GM12878 (cell line): ENCODE results near the gene CENPP. TPM values are rescaled to one million over a fixed set of nuclear protein-coding genes. Genes with fewer than 3 reads are reported as not detected.

Experiments
- ATAC-seq: fragments of 200-7000 bp; cut with Tn5 transposase; 3 replicates; pipeline ENCODE4 v1.9.1; 2020; ENCODE audit warnings: mild to moderate bottlenecking, moderate library complexity
- BruUV-seq: library from RNA; stranded (reverse); fragments of 400-500 nt; replicated peaks from 2 replicates; lab custom pipeline; 2021; lab: Mats Ljungman, UMichigan
- CTCF ChIA-PET: fragments of 300-600 bp; sonication (Branson Sonifier 250); formaldehyde crosslinking; extraction: SDS; loops from one replicate; lab custom pipeline; 2021; ENCODE audit warnings: inconsistent platforms; lab: Yijun Ruan, JAX
- POLR2A ChIA-PET: fragments of 350-600 bp; formaldehyde crosslinking; extraction: SDS; loops from one replicate; lab custom pipeline; 2021; ENCODE audit warnings: inconsistent platforms; lab: Charles Lee
- RAD21 ChIA-PET: fragments of 300-600 bp; sonication (Branson Sonifier 250); formaldehyde crosslinking; loops from one replicate; lab custom pipeline; 2023; ENCODE audit warnings: antibody characterized with exemption; ENCODE audit not compliant: unreplicated experiment; lab: Charles Lee
- SMC1A ChIA-PET: fragments of 300-600 bp; sonication (Branson Sonifier 250); formaldehyde crosslinking; loops from one replicate; lab custom pipeline; 2023; ENCODE audit not compliant: unreplicated experiment, uncharacterized antibody; lab: Charles Lee
- DNase-seq: peaks from one replicate; pipeline ENCODE4 v3.0.0-alpha.2; 2011; ENCODE audit warnings: low read depth, low spot score
- FAIRE-seq: peaks from 3 replicates; lab custom pipeline; 2011; peaks lifted over from hg19 to GRCh38; lab: Jason Lieb, UNC
- H2AFZ ChIP-seq: 2 replicates; pipeline ENCODE4 v1.6.0; 2011; ENCODE audit warnings: low read depth, low read length, control low read depth; ENCODE audit not compliant: control insufficient read depth
- H3K27ac ChIP-seq: 2 replicates; pipeline ENCODE4 v1.5.1; 2011; ENCODE audit warnings: control low read depth; ENCODE audit not compliant: control insufficient read depth, insufficient read depth
- H3K27me3 ChIP-seq, 2 experiments: replicated peaks in 1 of 2; 2 replicates each; pipeline versions ENCODE4 v1.6.0 to v1.6.1; 2011; ENCODE audit warnings: low read length in 1 of 2; ENCODE audit not compliant: control insufficient read depth in 2 of 2, insufficient read depth in 2 of 2
- H3K36me3 ChIP-seq, 2 experiments: 2 replicates each; pipeline ENCODE4 v1.5.1; 2011; ENCODE audit warnings: low read length in 1 of 2; ENCODE audit not compliant: control insufficient read depth in 2 of 2, insufficient read depth in 2 of 2
- H3K4me1 ChIP-seq: 2 replicates; pipeline ENCODE4 v1.6.1; 2011; ENCODE audit warnings: mild to moderate bottlenecking, low read length, moderate library complexity, mixed read lengths; ENCODE audit not compliant: control insufficient read depth, insufficient read depth
- H3K4me2 ChIP-seq: 2 replicates; pipeline ENCODE4 v1.6.0; 2011; ENCODE audit warnings: control low read depth; ENCODE audit not compliant: control insufficient read depth, insufficient read depth
- H3K4me3 ChIP-seq: fragments of 200-600 bp; sonication (generic); 2 replicates; pipeline ENCODE4 v1.5.1; 2016
- H3K79me2 ChIP-seq: 2 replicates; pipeline ENCODE4 v1.6.0; 2011; ENCODE audit warnings: low read length; ENCODE audit not compliant: control insufficient read depth, insufficient read depth
- H3K9ac ChIP-seq: 2 replicates; pipeline ENCODE4 v1.8.0; 2011; ENCODE audit warnings: low read length, control low read depth, mixed read lengths; ENCODE audit not compliant: control insufficient read depth, insufficient read depth
- H3K9me3 ChIP-seq: replicated peaks from 3 replicates; pipeline ENCODE4 v1.5.1; 2011; ENCODE audit warnings: mild to moderate bottlenecking, low read length; ENCODE audit not compliant: control insufficient read depth, insufficient read depth
- H4K20me1 ChIP-seq: 2 replicates; pipeline ENCODE4 v1.6.0; 2011; ENCODE audit not compliant: control insufficient read depth, insufficient read depth
- CBFB ChIP-seq: IDR thresholded peaks from 2 replicates; pipeline ENCODE4 v1.6.1; 2016; ENCODE audit warnings: antibody characterized with exemption, low read depth
- CBX3 ChIP-seq: fragments of 200-600 bp; sonication (generic); IDR thresholded peaks from 2 replicates; pipeline ENCODE4 v1.6.1; 2016; ENCODE audit warnings: low read depth, borderline replicate concordance
- CBX5 ChIP-seq: sonication (generic); IDR thresholded peaks from 2 replicates; pipeline ENCODE4 v1.6.1; 2016; ENCODE audit warnings: low read depth, moderate library complexity, mild to moderate bottlenecking, inconsistent platforms
- CHD4 ChIP-seq: fragments of 200-600 bp; sonication (generic); IDR thresholded peaks from 2 replicates; pipeline ENCODE4 v1.6.1; 2016; ENCODE audit warnings: mild to moderate bottlenecking
- GABPA ChIP-seq: IDR thresholded peaks from 2 replicates; pipeline ENCODE4 v1.6.1; 2014; ENCODE audit warnings: antibody characterized with exemption, low read depth, mild to moderate bottlenecking, inconsistent platforms
- HDGF ChIP-seq: fragments of 450-650 bp; IDR thresholded peaks from 2 replicates; pipeline ENCODE4 v1.6.1; 2016; ENCODE audit warnings: antibody characterized with exemption
- IRF3 ChIP-seq: fragments of 450-650 bp; IDR thresholded peaks from 2 replicates; pipeline ENCODE4 v1.6.1; 2014; ENCODE audit warnings: mild to moderate bottlenecking
- IRF4 ChIP-seq: IDR thresholded peaks from 2 replicates; pipeline ENCODE4 v1.6.1; 2011; ENCODE audit warnings: low read depth, low read length
- KDM1A ChIP-seq: fragments of 200-600 bp; sonication (generic); IDR thresholded peaks from 2 replicates; pipeline ENCODE4 v1.6.1; 2016; ENCODE audit warnings: borderline replicate concordance
- MLLT1 ChIP-seq: fragments of 450-650 bp; IDR thresholded peaks from 2 replicates; pipeline ENCODE4 v1.6.1; 2016; ENCODE audit warnings: mild to moderate bottlenecking
- SKIL ChIP-seq: fragments of 450-650 bp; IDR thresholded peaks from 2 replicates; pipeline ENCODE4 v1.6.1; 2017; ENCODE audit warnings: mild to moderate bottlenecking, low read depth, inconsistent platforms; ENCODE audit not compliant: poor library complexity, severe bottlenecking
- SPI1 ChIP-seq: IDR thresholded peaks from 2 replicates; pipeline ENCODE4 v1.6.1; 2011; ENCODE audit warnings: low read depth, mild to moderate bottlenecking, low read length, moderate library complexity, borderline replicate concordance; ENCODE audit not compliant: insufficient read depth
- STAT3 ChIP-seq: IDR thresholded peaks from 2 replicates; pipeline ENCODE4 v1.6.1; 2011; ENCODE audit warnings: low read depth, low read length, improper control_type of control experiment
- SUZ12 ChIP-seq: fragments of 200-600 bp; sonication (generic); IDR thresholded peaks from one replicate; pipeline ENCODE4 v1.6.1; 2018; ENCODE audit warnings: antibody characterized with exemption, mild to moderate bottlenecking; ENCODE audit not compliant: unreplicated experiment
- USF1 ChIP-seq: IDR thresholded peaks from 2 replicates; pipeline ENCODE4 v1.6.1; 2011; ENCODE audit warnings: borderline replicate concordance, low read depth, mild to moderate bottlenecking, moderate library complexity, mixed read lengths, low read length; ENCODE audit not compliant: insufficient read depth; ENCODE audit errors: extremely low read length
- ZBTB4 ChIP-seq: fragments of 450-650 bp; formaldehyde crosslinking; IDR thresholded peaks from 2 replicates; pipeline ENCODE4 v1.4.0; 2022; ENCODE audit warnings: mild to moderate bottlenecking, moderate library complexity
- ZNF622 ChIP-seq: fragments of 450-650 bp; IDR thresholded peaks from 2 replicates; pipeline ENCODE4 v1.6.1; 2017; ENCODE audit warnings: mild to moderate bottlenecking, inconsistent platforms
- WGBS: methylation state at CpG from one replicate; pipeline ENCODE4 v1.1.6; 2016; ENCODE audit warnings: low lambda C conversion rate; ENCODE audit not compliant: insufficient replicate concordance, insufficient coverage; ENCODE audit errors: missing lambda C conversion rate; 5-methylcytosine and 5-hydroxymethylcytosine counted together
- in situ Hi-C: fragments of 300-500 bp; cut with MboI; formaldehyde crosslinking; loops from 9 replicates; pipeline ENCODE4 v1.14.3; 2018; ENCODE audit warnings: mixed read lengths
- intact Hi-C: fragments of 100-400 bp; cut with micrococcal nuclease; formaldehyde crosslinking; loops from one replicate; pipeline ENCODE4 v1.14.2; 2022; ENCODE audit not compliant: unreplicated experiment
- polyA plus RNA-seq, 11 experiments: library from polyadenylated mRNA; depleted of rRNA in 4 of 11; unstranded in 6 of 11; stranded (reverse) in 5 of 11; fragments of >200 nt; fragmentation: Nextera tagmentation in 4 of 11; fragmentation: Illumina TruSeq in 1 of 11; extraction: Ambion mirVana in 4 of 11; extraction: Trizol in 1 of 11; gene quantifications; 1 replicate in 1 of 11; 2 replicates in 10 of 11; pipeline versions ENCODE4 v1.2.1 to v1.2.3, GENCODE V29; 2011 to 2016; ENCODE audit warnings: inconsistent platforms in 2 of 11, missing spikeins in 2 of 11, low read depth in 1 of 11
- total RNA-seq, 4 experiments: library from RNA; depleted of rRNA in 3 of 4; stranded (reverse); fragments of >200 nt in 3 of 4; fragmentation: Illumina TruSeq in 1 of 4; extraction: Trizol in 1 of 4; gene quantifications; 2 replicates each; pipeline versions ENCODE4 v1.2.1 to v1.2.3, GENCODE V29; 2013 to 2021

Gene CENPP
- total and polyA plus RNA-seq, 10 of the 15 experiments (the other 5 are each of a cell fraction or from before 2014, with no cell fraction given) = 9.4 to 31.4 (median 19.8) TPM

- DNase-seq (no peak), ATAC-seq (no peak), FAIRE-seq (no peak)
- ChIA-PET SMC1A (interaction anchor here (1.2 kb wide), 1 partner anchor 23 kb away, joined by 4 read pairs; no protein-coding TSS in a partner anchor), POLR2A (no interaction called here), RAD21 (no interaction called here), CTCF (interaction anchor here (1.1 kb wide), 1 partner anchor 54 kb away, joined by 3 read pairs; no protein-coding TSS in a partner anchor)
- no peak overlapping the region for H3K27ac ChIP-seq
- no peaks in the 10 kb centered on the region for H3K27me3 ChIP-seq
- H3K4me3 ChIP-seq = no peak overlapping the region
- H3K79me2 ChIP-seq = no peaks in the 10 kb centered on the region
- no peak overlapping the region for H3K4me2 ChIP-seq
- H3K36me3 ChIP-seq = no peaks in the 10 kb centered on the region
- in situ Hi-C loops = no loop called here
- H2AFZ ChIP-seq = no peak overlapping the region
- no peaks in the 10 kb centered on the region for H3K4me1 ChIP-seq
- H3K9me3 ChIP-seq = no peaks in the 10 kb centered on the region
- intact Hi-C loops = no loop called here
- no TSS peak for BruUV-seq
- no peaks in the 10 kb centered on the region for H4K20me1 ChIP-seq
- WGBS = 100% methylated on average over 1 of the region's 1 CpG
- no peak overlapping the region for H3K9ac ChIP-seq
- TF ChIP-seq IRF4 (no peak), HDGF (no peak), SKIL (no peak), USF1 (no peak), CHD4 (no peak), ZNF622 (no peak), STAT3 (no peak), CBX5 (no peak), CBX3 (no peak), CBFB (no peak), GABPA (no peak), KDM1A (no peak), ZBTB4 (no peak), SPI1 (no peak), SUZ12 (no peak), IRF3 (no peak), MLLT1 (no peak)
Observed at GRCh38 chr9:92384375-92384774, 58.6 kb downstream of the CENPP start.
